ENCODE measurements around the gene GAB2.
A peak's percentile ranks its signal among the peaks of the same experiment; 100 is the strongest.
"Not testable (repeated sequence)": the region's sequence is repeated elsewhere in the genome, so short reads cannot be mapped to it uniquely, and the experiment has no call there.

Gene GAB2

DNA sequence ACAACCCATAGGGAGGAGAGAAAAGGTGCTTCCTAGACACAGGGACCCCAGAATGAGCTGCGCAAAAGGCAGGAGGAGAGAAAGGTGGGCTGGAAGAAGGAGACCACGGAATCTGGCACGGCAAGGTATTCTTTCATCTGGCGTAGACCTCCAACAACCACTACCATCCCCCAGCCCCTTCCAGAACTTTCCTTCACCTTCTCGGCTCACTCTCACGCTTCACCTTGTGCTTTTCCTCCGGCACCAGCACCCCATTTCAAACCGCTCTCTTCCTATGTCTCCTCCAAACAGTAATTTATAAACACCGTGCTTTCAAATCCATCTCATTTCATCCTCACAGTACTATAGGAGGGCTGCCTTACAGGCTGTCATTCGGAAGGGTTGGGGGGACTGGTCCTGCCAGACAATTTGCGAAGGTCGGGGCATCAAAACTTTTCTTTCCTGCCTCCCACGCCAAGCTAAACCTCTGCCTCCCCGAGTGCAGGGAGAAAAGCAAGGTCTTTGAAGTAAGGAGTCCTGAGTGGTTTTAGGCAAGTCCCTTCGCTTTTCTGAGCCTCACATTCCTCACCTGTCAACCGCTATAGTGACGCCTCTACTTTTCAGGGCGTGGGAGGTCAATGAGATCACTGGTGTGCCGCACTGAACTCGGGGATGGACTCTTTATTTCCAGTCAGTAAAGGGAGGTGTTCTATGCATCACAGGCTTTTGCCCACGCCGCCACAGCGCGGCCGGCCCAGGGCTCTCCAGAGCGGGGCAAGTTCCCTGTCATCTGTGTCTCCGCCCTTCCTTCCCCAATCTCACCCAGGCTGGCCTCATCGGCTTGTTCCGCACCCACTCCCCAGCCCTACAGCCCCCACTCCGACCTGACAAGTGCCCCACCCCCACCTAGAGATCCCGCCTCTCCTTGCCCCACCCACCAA lies 230.0 kb downstream of the GAB2 start:
- H3K36me3 Mint-ChIP-seq: peaks cover 9% of the 10 kb centered on the region
- no peaks in the 10 kb centered on the region for H3K9me3 Mint-ChIP-seq
- H3K4me3 Mint-ChIP-seq: peak overlapping the region; percentile 96
- H3K4me1 Mint-ChIP-seq: peaks cover 52% of the 10 kb centered on the region
- DNase-seq (ENCODE audit: low spot score in 2 of 2) (peak in 1 of 2 donors; percentile 65), ATAC-seq (peak; percentile 85)
- H3K27ac Mint-ChIP-seq: peak overlapping the region; percentile 94

- DNase-seq (ENCODE audit: low spot score in 2 of 2): no peak
- Mint-ChIP-seq H3K4me1 (peaks cover 12% of the 10 kb centered on the region), H3K27ac (no peak overlapping the region), H3K9me3 (peaks cover 2% of the 10 kb centered on the region), H3K4me3 (no peak overlapping the region), H3K36me3 (peaks cover 4% of the 10 kb centered on the region)
- ATAC-seq: no peak
These were observed 236.4 kb downstream of the GAB2 start for GRCh38 chr11:78181185-78181584.

DNA sequence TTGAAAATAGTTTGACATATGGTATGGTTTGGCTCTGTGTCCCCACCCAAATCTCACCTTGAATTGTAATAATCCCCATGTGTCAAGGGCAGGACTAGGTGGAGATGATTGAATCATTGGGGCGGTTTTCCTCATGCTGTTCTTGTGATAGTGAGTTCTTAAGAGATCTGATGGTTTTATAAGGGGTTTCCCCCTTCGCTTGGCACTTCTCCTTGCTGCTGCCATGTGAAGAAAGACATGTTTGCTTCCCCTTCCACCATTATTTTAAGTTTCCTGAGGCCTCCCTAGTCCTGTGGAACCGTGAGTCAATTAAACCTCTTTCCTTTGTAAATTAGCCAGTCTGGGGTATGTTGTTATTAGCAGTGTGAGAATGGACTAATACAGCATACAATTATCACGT lies 236.9 kb downstream of the GAB2 start:
- DNase-seq (ENCODE audit: low spot score in 2 of 2) (no peak), ATAC-seq (no peak)
- Mint-ChIP-seq H3K36me3 (peaks cover 7% of the 10 kb centered on the region), H3K27ac (no peak overlapping the region), H3K9me3 (peaks cover 4% of the 10 kb centered on the region), H3K4me1 (peaks cover 12% of the 10 kb centered on the region), H3K4me3 (no peak overlapping the region)

DNA sequence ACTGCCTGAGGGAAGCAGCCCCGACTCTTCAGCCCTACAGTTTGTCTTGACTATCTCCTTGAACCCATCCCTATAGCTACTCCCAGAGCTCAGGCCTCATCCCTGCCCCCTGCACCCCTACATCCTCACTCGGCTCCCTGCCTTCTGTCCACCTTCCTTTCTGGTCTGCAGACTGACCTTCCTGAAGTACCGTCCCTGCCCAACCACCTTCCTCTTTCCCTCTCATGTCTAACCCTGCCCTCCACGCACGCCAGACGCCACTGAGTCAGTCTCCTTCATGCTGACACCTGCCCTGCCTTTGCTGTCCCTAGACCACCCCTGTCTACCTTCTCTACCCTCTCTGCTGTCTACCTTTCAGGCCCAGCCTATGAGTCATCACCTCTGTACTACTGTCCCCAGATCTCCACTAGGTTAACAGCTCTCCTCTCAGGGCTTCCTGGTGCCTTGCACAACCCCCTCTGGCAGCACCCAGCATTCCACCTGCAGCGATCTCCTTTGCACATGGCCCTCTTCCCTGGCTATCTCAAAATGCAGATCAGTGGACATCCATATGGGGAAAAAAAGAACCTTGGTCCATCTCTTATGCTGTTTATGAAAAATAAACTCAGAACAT lies 238.1 kb downstream of the GAB2 start:
- ATAC-seq (no peak), DNase-seq (ENCODE audit: low spot score in 2 of 2) (no peak)
- Mint-ChIP-seq H3K36me3 (peaks cover 7% of the 10 kb centered on the region), H3K4me3 (no peak overlapping the region), H3K9me3 (peaks cover 4% of the 10 kb centered on the region), H3K27ac (peak overlapping the region; percentile 33), H3K4me1 (peaks cover 12% of the 10 kb centered on the region)

GRCh38 chr11:78177216-78177615 lies 240.4 kb downstream of the GAB2 start:
- H3K36me3 Mint-ChIP-seq: peaks cover 7% of the 10 kb centered on the region
- peaks cover 4% of the 10 kb centered on the region for H3K9me3 Mint-ChIP-seq
- no peak for DNase-seq (ENCODE audit: low spot score in 2 of 2)
- no peak overlapping the region for H3K27ac Mint-ChIP-seq
- peaks cover 6% of the 10 kb centered on the region for H3K4me1 Mint-ChIP-seq
- no peak overlapping the region for H3K4me3 Mint-ChIP-seq
- no peak for ATAC-seq

- Mint-ChIP-seq H3K36me3 (peaks cover 7% of the 10 kb centered on the region), H3K9me3 (peaks cover 4% of the 10 kb centered on the region), H3K4me1 (peaks cover 6% of the 10 kb centered on the region), H3K27ac (no peak overlapping the region), H3K4me3 (no peak overlapping the region)
- no peak for DNase-seq (ENCODE audit: low spot score in 2 of 2)
- ATAC-seq: no peak
These were observed 240.9 kb downstream of the GAB2 start for GRCh38 chr11:78176605-78177141.

GRCh38 chr11:78175862-78176261 lies 241.8 kb downstream of the GAB2 start:
- not testable (repeated sequence) for DNase-seq (ENCODE audit: low spot score in 2 of 2); H3K9me3 Mint-ChIP-seq; ATAC-seq; H3K4me3 Mint-ChIP-seq; H3K36me3 Mint-ChIP-seq; H3K27ac Mint-ChIP-seq; H3K4me1 Mint-ChIP-seq

- Mint-ChIP-seq H3K9me3 (peaks cover 4% of the 10 kb centered on the region), H3K4me3 (no peak overlapping the region), H3K4me1 (no peaks in the 10 kb centered on the region), H3K27ac (no peak overlapping the region), H3K36me3 (peaks cover 7% of the 10 kb centered on the region)
- no peak for ATAC-seq
- DNase-seq (ENCODE audit: low spot score in 2 of 2): no peak
These were observed 245.7 kb downstream of the GAB2 start for GRCh38 chr11:78171951-78172350.

DNA sequence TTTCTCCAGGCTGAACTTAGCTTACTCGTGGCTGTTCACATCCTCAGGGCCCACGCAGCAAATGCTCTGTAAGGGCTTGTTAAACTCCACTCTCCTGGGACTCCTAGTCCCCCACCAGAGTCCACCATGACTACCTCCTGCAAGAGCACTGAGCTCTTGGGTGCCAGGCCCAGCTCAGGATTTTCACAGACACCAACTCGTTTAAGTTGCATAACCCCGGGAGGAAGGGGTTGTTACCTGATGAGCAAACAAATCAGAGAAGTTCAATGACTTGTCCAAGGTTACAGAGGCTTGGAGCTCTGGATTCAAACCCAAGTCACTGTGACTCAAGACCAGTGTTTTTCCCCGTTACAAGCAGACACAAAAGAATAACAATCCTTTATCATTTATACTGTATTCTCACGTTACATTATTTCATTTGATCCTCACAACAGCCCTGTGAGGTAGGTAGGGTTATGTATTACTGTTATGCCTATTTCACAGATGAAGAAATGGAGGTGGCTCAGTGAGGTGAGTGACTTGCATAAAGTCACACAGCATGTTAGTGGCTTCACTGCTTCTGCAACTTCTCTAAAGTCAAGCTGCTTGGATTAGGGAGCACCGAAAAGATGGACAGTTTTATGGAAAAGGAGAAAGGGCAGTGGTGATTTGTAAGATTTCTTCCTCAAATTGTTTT lies 246.6 kb downstream of the GAB2 start:
- no peak for DNase-seq (ENCODE audit: low spot score in 2 of 2)
- Mint-ChIP-seq H3K9me3 (no peaks in the 10 kb centered on the region), H3K4me3 (no peak overlapping the region), H3K4me1 (no peaks in the 10 kb centered on the region), H3K36me3 (peaks cover 1% of the 10 kb centered on the region), H3K27ac (peak overlapping the region; percentile 13)
- ATAC-seq: no peak

DNA sequence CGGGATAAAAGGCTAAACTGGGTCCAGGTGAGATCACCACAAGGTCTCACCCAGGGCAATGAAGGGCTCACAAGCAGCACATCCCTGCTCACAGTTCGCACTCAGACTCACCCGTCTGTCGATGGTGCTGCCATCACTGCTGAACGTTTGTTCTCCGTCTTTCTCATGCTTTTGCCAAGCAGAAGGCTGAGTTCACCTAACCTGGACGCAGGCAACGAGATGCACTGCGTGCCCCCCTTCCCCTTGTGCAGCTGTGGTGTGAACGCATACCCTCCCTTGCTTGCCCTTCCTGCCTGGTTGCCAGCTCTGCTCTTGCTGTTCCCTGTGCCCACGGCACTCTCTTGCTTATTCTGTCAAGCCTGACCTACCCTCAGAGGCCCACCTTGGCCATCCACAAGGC lies 247.2 kb downstream of the GAB2 start:
- no peak for DNase-seq (ENCODE audit: low spot score in 2 of 2)
- Mint-ChIP-seq H3K4me3 (no peak overlapping the region), H3K4me1 (no peaks in the 10 kb centered on the region), H3K27ac (peak overlapping the region; percentile 13), H3K9me3 (no peaks in the 10 kb centered on the region), H3K36me3 (no peaks in the 10 kb centered on the region)
- no peak for ATAC-seq

GRCh38 chr11:78168539-78169477 lies 248.8 kb downstream of the GAB2 start:
- ATAC-seq (no peak), DNase-seq (ENCODE audit: low spot score in 2 of 2) (no peak)
- H3K4me1 Mint-ChIP-seq: no peaks in the 10 kb centered on the region
- no peaks in the 10 kb centered on the region for H3K9me3 Mint-ChIP-seq
- H3K36me3 Mint-ChIP-seq: no peaks in the 10 kb centered on the region
- H3K4me3 Mint-ChIP-seq: no peak overlapping the region
- H3K27ac Mint-ChIP-seq: no peak overlapping the region

- Mint-ChIP-seq H3K4me1 (no peaks in the 10 kb centered on the region), H3K36me3 (no peaks in the 10 kb centered on the region), H3K27ac (no peak overlapping the region), H3K4me3 (no peak overlapping the region), H3K9me3 (no peaks in the 10 kb centered on the region)
- DNase-seq (ENCODE audit: low spot score in 2 of 2) (no peak), ATAC-seq (no peak)
These were observed 250.7 kb downstream of the GAB2 start for GRCh38 chr11:78166855-78167469.
